Lower leg skin (tissue), 3 donors: Measurements from ENCODE around the gene MCUB.

Experiments
- POLR2A ChIP-seq, 2 donors: fragments of 450-650 bp; IDR thresholded peaks; one replicate each; pipeline ENCODE4 v1.6.1; 2016 to 2017; ENCODE audit warnings: antibody characterized with exemption in 2 of 2, mild to moderate bottlenecking in 1 of 2, moderate library complexity in 1 of 2
- TF ChIP-seq, protein P1 (sequence below), 3 donors: fragments of 450-650 bp; IDR thresholded peaks; one replicate each; pipeline ENCODE4 v1.5.1; 2016; ENCODE audit warnings: antibody characterized with exemption in 3 of 3, mild to moderate bottlenecking in 3 of 3, moderate library complexity in 2 of 3

- TF ChIP-seq, protein P1, sequence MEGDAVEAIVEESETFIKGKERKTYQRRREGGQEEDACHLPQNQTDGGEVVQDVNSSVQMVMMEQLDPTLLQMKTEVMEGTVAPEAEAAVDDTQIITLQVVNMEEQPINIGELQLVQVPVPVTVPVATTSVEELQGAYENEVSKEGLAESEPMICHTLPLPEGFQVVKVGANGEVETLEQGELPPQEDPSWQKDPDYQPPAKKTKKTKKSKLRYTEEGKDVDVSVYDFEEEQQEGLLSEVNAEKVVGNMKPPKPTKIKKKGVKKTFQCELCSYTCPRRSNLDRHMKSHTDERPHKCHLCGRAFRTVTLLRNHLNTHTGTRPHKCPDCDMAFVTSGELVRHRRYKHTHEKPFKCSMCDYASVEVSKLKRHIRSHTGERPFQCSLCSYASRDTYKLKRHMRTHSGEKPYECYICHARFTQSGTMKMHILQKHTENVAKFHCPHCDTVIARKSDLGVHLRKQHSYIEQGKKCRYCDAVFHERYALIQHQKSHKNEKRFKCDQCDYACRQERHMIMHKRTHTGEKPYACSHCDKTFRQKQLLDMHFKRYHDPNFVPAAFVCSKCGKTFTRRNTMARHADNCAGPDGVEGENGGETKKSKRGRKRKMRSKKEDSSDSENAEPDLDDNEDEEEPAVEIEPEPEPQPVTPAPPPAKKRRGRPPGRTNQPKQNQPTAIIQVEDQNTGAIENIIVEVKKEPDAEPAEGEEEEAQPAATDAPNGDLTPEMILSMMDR (IDR thresholded peaks at IDR 0.05), result no peak
- no peak for TF ChIP-seq POLR2A (IDR thresholded peaks at IDR 0.05)
These were observed 122.8 kb downstream of the MCUB start for GRCh38 chr4:109682875-109683274.
